Breast epithelium (tissue), 3 donors: ENCODE results near the gene DNM3.

Experiments
- POLR2A ChIP-seq: fragments of 450-650 bp; IDR thresholded peaks from one replicate; pipeline ENCODE4 v1.6.1; 2016; ENCODE audit warnings: antibody characterized with exemption, mild to moderate bottlenecking, moderate library complexity
- POLR2AphosphoS5 ChIP-seq, 3 donors: sonication (generic); formaldehyde crosslinking; IDR thresholded peaks; one replicate each; pipeline ENCODE4 v1.6.1; 2017; ENCODE audit warnings: antibody characterized with exemption in 3 of 3
- TF ChIP-seq, protein P1 (sequence below), 3 donors: fragments of 450-650 bp; IDR thresholded peaks; one replicate each; pipeline ENCODE4 v1.5.1; 2016 to 2017; ENCODE audit warnings: antibody characterized with exemption in 3 of 3, mild to moderate bottlenecking in 3 of 3, moderate library complexity in 3 of 3

DNA sequence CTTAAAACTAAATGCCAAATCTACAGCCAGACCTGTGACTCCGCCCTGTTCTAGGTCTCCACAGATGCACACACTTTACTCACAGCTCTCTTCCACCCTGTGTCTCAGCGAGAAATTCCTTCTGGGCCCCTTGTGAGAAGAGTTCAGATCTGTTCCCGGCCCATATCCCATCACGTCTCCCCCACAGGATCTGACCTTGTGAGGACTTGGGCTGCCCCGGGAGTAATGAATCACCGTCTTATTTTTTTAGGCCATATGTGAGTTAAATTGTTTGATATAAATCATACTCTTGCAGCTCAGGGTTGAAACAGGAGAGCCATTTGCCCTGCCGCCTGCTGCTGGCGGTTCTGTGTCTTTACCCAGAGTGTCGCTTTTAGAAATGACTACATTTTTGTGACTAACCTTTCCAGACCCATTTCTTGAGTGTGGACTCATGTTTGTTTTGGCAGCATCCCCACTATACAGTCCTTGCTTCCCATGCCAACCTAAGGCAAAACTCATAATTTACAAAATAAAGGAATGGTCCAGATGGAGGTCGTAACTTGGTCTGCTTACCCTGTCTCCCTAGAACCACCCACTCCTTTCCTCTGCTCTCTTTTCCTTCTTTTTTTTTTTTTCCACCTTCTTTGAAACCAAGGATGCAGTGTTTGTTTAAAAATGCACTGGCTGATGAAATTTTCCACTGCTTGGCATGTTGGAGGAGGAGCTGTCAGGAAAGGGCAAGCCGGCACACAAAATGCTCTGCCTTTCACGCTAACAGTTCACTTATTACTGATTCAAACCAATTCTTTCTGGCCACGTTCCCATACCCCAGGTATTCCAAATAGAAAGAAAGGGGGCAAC is 481.1 kb downstream of the DNM3 start:
- TF ChIP-seq, protein P1, sequence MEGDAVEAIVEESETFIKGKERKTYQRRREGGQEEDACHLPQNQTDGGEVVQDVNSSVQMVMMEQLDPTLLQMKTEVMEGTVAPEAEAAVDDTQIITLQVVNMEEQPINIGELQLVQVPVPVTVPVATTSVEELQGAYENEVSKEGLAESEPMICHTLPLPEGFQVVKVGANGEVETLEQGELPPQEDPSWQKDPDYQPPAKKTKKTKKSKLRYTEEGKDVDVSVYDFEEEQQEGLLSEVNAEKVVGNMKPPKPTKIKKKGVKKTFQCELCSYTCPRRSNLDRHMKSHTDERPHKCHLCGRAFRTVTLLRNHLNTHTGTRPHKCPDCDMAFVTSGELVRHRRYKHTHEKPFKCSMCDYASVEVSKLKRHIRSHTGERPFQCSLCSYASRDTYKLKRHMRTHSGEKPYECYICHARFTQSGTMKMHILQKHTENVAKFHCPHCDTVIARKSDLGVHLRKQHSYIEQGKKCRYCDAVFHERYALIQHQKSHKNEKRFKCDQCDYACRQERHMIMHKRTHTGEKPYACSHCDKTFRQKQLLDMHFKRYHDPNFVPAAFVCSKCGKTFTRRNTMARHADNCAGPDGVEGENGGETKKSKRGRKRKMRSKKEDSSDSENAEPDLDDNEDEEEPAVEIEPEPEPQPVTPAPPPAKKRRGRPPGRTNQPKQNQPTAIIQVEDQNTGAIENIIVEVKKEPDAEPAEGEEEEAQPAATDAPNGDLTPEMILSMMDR (IDR thresholded peaks at IDR 0.05) = no peak
- TF ChIP-seq POLR2AphosphoS5 (IDR thresholded peaks at IDR 0.05) (no peak), POLR2A (no peak)
